Coronary artery (tissue), 2 donors: ENCODE results near the gene KCNMA1.
A peak's percentile ranks its signal among the peaks of the same experiment; 100 is the strongest.

ENCODE experiments used
- DNase-seq: peaks from one replicate; pipeline ENCODE4 v3.0.0-alpha.2; 2017; ENCODE audit warnings: low spot score
- H3K27ac ChIP-seq, 2 donors: fragments of 200-600 bp; sonication (generic); one replicate each; pipeline ENCODE4 v1.5.1; 2016 to 2019
- H3K4me3 ChIP-seq: fragments of 200-600 bp; sonication (generic); 2 replicates; pipeline ENCODE4 v1.5.1; 2016; ENCODE audit warnings: mild to moderate bottlenecking, moderate library complexity
- TF ChIP-seq, protein P1 (sequence below): fragments of 200-600 bp; sonication (generic); IDR thresholded peaks from one replicate; pipeline ENCODE4 v1.5.1; 2019; ENCODE audit warnings: antibody characterized with exemption

Gene KCNMA1

GRCh38 chr10:77175631-77176222, 461.9 kb downstream of the KCNMA1 start:
- Histone ChIP-seq H3K27ac (no peak overlapping the region), H3K4me3 (no peak overlapping the region)
- TF ChIP-seq, protein P1, sequence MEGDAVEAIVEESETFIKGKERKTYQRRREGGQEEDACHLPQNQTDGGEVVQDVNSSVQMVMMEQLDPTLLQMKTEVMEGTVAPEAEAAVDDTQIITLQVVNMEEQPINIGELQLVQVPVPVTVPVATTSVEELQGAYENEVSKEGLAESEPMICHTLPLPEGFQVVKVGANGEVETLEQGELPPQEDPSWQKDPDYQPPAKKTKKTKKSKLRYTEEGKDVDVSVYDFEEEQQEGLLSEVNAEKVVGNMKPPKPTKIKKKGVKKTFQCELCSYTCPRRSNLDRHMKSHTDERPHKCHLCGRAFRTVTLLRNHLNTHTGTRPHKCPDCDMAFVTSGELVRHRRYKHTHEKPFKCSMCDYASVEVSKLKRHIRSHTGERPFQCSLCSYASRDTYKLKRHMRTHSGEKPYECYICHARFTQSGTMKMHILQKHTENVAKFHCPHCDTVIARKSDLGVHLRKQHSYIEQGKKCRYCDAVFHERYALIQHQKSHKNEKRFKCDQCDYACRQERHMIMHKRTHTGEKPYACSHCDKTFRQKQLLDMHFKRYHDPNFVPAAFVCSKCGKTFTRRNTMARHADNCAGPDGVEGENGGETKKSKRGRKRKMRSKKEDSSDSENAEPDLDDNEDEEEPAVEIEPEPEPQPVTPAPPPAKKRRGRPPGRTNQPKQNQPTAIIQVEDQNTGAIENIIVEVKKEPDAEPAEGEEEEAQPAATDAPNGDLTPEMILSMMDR, result no peak
- no peak for DNase-seq

DNA sequence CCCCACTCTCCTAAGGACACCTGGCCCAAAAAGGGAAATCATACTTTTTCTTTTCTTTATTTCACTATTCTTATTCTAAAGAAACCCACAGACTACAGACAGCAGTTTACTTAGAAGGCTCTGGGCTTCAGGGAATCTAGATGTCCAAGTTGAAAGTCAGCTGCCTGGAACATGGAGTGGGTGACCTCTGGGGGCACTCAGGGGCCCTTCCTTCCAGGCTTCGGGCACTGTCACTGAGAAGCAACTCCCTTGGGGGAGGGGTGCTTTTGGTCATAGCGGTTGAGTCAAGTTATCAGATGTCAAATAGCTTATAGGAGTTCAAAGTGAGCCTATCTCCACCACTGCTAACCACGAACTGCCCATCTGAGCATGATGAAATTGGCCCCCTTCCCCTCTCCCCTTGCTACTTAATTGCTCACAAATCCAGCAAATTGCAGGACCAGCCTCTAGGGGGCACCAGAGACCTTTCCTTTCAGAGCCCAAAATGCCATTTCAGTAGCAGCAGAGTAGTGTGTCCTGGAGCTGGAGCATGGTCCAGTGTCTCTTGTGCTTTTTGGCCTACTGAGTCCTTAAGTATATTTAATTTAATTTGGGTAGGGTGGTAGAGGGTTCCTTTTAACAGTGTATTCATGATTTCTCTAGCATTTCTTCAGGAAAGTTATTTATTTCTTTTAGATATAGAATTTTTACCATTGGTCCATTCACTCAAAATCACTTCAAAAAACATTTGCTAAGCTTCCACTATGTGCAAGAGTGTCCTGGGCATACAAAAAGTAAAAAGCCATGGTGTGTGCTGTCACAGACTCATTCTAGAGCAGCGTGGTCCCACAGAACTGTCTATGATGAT, 463.8 kb downstream of the KCNMA1 start:
- no peak overlapping the region for H3K4me3 ChIP-seq
- TF ChIP-seq, protein P1, result peak; percentile 82
- no peak for DNase-seq
- no peak overlapping the region for H3K27ac ChIP-seq

- no peak overlapping the region for H3K4me3 ChIP-seq
- TF ChIP-seq, protein P1, result no peak
- no peak for DNase-seq
- H3K27ac ChIP-seq, result no peak overlapping the region
Measured at GRCh38 chr10:77172086-77172485, 465.5 kb downstream of the KCNMA1 start.

DNA sequence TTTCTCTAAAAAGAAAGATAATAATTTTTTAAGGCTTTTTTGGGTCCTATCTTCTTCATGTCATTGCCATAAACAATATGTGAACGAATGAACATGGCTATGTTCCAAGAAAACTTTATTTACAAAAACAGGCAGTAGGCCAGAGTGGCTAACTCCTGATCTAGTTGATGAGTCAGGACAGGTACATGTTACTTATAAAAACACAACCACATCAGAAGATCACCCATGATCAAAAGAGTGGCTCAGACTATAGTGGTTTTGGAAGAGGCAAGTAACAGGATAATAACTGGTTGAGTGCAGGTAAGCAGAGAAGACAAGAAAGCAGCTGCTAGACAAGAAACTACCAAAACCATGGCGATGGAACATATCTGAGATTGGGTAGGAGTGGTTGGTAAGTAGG, 468.7 kb downstream of the KCNMA1 start:
- no peak for DNase-seq
- TF ChIP-seq, protein P1, result no peak
- Histone ChIP-seq H3K27ac (no peak overlapping the region), H3K4me3 (no peak overlapping the region)

DNA sequence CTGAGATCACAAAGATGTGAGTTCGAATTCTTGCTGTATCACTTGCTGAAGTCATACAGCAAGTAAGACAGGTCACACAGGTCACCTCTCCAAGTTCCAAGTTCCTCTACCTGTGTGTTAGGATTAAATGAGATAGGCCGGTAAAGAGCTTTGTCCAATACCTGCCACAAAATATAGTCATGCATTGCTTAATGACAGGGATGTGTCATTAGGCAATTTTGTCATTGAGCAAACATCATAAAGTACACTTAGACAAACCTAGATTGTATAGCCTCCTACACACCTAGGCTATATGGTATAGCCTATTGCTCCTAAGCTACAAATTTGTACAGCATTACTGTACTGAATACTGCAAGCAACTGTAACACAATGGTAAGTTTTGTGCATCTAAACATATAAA, 469.4 kb downstream of the KCNMA1 start:
- DNase-seq, result no peak
- Histone ChIP-seq H3K4me3 (no peak overlapping the region), H3K27ac (no peak overlapping the region)
- TF ChIP-seq, protein P1, result no peak

GRCh38 chr10:77165445-77166208, 472.0 kb downstream of the KCNMA1 start:
- TF ChIP-seq, protein P1, result peak; percentile 38
- Histone ChIP-seq H3K27ac (peak overlapping the region in 1 of 2 donors; percentile 4), H3K4me3 (peak overlapping the region; percentile 31)
- DNase-seq, result no peak
